ENCODE measurements around the gene TLE4.

The TLE4 gene

DNA sequence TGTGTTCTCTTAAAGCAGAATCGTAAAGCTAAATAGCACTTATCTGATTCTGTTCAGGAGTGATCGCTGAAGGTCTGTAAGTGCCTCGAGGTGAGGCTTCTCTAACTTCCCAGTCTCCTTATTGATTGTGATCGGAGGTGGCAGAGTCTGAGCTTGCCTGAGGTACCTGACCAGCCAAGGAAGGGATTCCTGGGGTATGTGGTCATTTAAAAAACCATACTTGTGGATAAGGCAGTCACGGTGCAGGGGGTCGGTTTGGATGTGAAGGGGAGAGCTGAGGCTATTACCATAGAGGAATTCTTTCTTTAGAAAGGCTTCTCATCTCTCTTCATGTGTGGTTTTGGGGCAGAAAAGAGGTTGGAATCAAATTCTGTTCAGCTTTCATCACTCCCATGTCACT lies 193.7 kb downstream of the TLE4 start:
- no peak overlapping the region for H3K4me3 ChIP-seq (ENCODE audit: low read depth, low read length)

DNA sequence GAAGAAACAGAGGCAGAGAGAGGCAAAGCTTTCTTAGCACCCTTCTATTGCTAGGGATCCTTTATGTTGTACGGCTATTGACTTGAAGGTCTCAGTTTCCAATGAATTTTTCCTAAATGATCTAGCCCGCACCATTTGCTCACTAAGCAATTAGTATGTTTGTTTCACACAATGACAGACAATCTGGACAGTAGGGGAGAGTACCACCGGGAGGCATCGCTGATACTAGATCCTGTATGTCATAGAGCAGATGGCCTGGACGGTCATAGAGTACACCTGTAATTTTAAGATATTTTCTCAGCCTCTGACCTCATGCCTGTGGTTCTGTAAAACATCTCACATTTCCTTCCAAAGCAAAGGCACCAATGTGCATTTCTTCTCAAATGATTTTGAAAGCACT lies 194.3 kb downstream of the TLE4 start:
- H3K4me3 ChIP-seq (ENCODE audit: low read depth, low read length), result no peak overlapping the region

DNA sequence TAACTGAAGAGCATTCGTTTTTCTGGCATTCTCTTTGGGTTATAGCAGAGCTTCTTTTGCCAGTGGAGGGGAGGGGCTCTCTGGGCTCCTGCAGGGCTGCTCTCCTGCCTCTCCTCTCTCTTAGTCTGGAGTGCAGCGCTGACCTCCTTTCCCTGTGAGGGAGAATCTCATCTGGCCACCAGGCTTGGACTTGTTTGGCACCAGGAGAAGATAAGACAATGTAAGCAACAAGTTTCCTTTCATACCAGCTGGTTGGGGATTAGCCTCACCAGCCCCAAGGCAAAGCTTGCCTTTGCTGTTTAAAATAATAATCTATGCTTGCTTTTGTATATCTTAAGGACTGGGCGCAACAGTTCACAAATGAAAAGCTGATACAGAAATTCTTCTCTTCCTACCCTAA lies 196.4 kb downstream of the TLE4 start:
- no peak overlapping the region for H3K4me3 ChIP-seq (ENCODE audit: low read depth, low read length)

DNA sequence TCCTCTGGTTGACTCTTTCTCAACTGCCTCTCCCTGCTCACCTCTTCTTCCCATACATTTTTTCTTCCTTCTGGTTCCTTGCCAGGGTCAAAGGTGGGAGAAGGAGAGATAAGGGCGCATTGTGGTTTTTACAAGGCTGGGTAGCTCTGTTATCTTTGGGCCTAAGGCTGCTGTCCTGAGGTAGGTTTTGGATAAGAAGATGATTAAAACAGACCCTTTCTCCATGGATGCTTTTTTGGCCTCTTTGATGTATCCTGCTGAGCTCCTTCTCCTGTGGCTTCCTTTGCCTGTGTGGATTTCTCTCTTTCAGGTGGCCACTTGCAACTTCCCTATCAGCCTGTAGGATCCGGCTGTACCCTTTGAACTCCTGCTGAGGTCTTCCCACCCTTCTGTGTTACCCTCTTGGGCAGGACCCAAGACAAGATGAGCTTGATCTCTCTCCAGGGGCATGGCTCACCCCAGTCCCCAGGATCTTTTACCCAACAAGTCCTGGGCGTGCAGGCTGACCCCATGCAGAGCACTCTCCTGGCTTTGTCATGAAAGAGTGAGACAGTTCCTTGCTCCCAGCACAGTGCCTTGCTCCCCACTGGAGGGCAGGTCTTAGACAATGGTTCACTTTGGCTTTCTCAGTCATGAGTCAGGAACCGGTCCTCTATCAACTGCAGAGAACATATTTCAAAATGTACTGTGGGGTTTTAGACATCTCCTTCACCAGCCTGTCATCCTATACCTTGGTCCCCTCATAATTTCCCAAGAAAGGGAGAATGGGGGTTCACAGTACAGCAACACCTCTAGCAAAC lies 197.9 kb downstream of the TLE4 start:
- no peak overlapping the region for H3K4me3 ChIP-seq (ENCODE audit: low read depth, low read length)

DNA sequence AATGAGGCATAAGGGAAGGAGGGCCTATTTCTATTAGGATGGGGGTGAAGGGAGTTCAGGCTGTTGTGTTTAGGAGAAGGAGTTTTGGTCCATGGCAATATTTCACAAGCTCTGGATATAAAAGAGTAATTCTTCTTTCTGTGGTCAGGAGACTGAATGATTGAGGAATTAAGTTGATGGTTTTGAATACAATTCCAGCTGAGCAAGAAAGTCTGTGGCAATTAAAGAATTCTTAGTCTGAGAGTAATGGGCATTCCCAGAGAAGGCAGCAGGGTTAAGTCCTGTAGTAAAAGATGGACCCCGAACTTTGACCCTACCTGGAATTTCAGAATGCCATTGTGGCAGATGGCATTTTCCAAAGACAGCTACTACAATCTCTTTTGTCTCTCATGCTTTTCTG lies 202.6 kb downstream of the TLE4 start:
- H3K4me3 ChIP-seq (ENCODE audit: low read depth, low read length), result no peak overlapping the region

Data from iPS-11a (cell line).